Choroid plexus epithelial cell (primary cell): ENCODE results near the gene C4orf33.

Experiments
- DNase-seq: peaks from one replicate; pipeline ENCODE4 v3.0.0-alpha.2; 2010; ENCODE audit warnings: low read depth
- H3K4me3 ChIP-seq: 2 replicates; pipeline ENCODE4 v1.5.1; 2011; ENCODE audit warnings: low read depth, mild to moderate bottlenecking, control low read depth, low read length, moderate library complexity
- CTCF ChIP-seq: conservative IDR thresholded peaks from 2 replicates; pipeline ENCODE4 v1.5.1; 2011; ENCODE audit warnings: low read depth, mild to moderate bottlenecking, control low read depth, inconsistent platforms, low read length, moderate library complexity

The C4orf33 gene

DNA sequence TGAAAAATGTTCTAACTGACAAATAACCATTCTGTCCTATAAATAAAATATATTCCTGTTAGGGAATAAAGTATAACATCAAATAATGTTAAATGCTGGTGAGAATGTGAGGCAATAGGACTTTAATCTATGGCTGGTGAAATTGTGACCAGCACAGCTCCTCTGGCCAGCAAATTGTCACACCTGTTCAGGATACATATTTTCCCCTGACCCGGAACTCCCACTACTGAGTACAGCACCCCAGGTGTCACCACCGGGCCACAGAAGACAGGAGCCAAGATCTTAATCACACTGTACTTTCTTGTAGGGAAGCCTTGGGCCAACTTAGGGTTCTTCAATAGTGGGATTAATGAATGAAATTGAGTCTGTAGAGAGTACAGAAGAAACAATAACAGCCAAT is 33.2 kb downstream of the C4orf33 start:
- no peak overlapping the region for H3K4me3 ChIP-seq
- no peak for DNase-seq
- TF ChIP-seq CTCF = no peak

GRCh38 chr4:129131343-129131742 is 35.4 kb downstream of the C4orf33 start:
- H3K4me3 ChIP-seq = no peak overlapping the region
- DNase-seq = no peak
- TF ChIP-seq CTCF = no peak

- H3K4me3 ChIP-seq = no peak overlapping the region
- DNase-seq = no peak
- no peak for TF ChIP-seq CTCF
Observed at GRCh38 chr4:129136433-129136832, 40.5 kb downstream of the C4orf33 start.

DNA sequence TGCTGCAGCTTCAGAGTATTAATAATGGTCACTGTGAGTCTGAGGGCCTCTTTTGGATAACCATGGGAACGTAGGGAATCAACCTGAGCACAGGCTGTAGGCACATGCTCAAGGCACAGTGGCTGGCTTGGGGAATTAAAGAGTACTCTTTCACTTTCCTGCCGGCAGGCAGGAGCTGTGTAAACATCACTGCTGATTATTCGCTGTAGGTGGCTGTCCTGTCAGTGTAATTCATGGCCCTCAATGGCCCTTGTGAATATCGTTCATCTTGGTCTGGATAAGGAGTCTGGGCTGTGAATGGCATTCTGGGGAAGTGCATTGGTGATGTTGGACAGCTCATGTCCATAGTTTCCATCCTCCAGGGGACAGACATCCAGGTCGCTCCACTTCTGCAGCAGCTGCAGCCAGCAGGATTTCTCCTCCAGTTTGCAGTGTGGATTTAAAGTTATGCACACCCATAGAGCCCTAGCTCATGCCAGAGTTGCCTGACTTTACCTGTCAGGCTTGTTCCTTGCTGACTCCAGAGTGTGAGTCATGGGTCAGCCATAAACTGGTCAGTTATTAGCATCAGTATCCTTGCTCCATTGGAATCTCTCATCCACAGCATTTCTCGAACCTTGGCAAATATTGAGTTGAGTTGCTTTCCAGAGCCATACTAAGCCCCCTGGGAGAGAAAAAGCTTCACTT is 43.0 kb downstream of the C4orf33 start:
- no peak overlapping the region for H3K4me3 ChIP-seq
- no peak for TF ChIP-seq CTCF
- no peak for DNase-seq

DNA sequence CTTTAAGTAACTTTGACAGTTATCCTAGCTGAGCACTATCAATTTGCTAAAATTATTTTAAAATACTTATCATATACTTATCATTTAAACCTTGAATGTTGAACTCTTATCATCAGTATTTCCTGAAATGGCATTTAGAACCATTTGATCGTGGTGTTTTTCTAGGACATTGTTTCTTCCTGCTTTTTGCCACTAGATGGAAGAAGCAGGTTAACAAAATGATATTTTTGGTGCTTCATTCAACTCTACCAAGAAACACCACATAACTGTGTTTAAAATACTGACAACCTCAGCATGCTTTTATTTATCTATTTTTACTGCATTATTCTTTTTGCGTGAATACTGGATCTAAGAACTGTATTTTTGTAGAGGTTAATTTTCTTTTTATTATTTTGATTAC is 44.6 kb downstream of the C4orf33 start:
- DNase-seq = peak; percentile 37
- peak; percentile 38 for TF ChIP-seq CTCF
- no peak overlapping the region for H3K4me3 ChIP-seq

DNA sequence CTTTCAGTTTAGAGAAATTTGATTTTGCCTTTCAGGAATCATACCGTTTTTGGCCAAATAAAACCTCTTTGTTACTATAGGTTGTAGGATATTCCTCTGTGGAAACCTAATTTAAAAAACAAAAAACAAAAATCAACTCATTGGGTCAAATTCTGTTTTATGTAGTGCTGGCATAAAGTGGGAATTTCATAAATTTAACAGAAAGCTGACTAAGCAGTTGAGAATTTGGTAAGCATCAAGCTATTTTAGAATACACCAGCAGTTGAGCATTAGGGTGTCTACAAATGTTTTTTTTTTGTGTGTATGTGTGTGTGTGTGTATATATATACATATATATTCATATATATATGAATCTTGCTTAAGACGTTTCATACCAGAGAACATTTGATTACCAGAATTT is 47.4 kb downstream of the C4orf33 start:
- no peak overlapping the region for H3K4me3 ChIP-seq
- DNase-seq = no peak
- TF ChIP-seq CTCF = no peak

- DNase-seq = no peak
- TF ChIP-seq CTCF = no peak
- H3K4me3 ChIP-seq = no peak overlapping the region
Observed at GRCh38 chr4:129144755-129145206, 48.8 kb downstream of the C4orf33 start.
